Karpas-422 (cell line): Measurements from ENCODE around the gene CABLES2. TPM values are rescaled to one million over a fixed set of nuclear protein-coding genes. Genes with fewer than 3 reads are reported as not detected.
A peak's percentile ranks its signal among the peaks of the same experiment; 100 is the strongest.

Experiments
- DNase-seq: peaks from one replicate; pipeline ENCODE4 v3.0.0-alpha.2; 2015
- H2AFZ ChIP-seq: fragments of 200-600 bp; sonication (generic); 2 replicates; pipeline ENCODE4 v1.6.1; 2014; ENCODE audit warnings: antibody characterized with exemption, low read length, mixed read lengths
- H3K27ac ChIP-seq: fragments of 200-600 bp; sonication (generic); 2 replicates; pipeline ENCODE4 v1.5.1; 2014; ENCODE audit warnings: mild to moderate bottlenecking, low read length, moderate library complexity
- H3K27me3 ChIP-seq: fragments of 200-600 bp; sonication (generic); 2 replicates; pipeline ENCODE4 v1.6.1; 2014; ENCODE audit warnings: low read length, mixed read lengths
- H3K36me3 ChIP-seq: fragments of 200-600 bp; sonication (generic); 2 replicates; pipeline ENCODE4 v1.6.1; 2014; ENCODE audit warnings: low read length, mixed read lengths; ENCODE audit not compliant: insufficient read depth
- H3K4me1 ChIP-seq: fragments of 200-600 bp; sonication (generic); 2 replicates; pipeline ENCODE4 v1.6.1; 2014; ENCODE audit warnings: mild to moderate bottlenecking, low read length, mixed read lengths
- H3K4me2 ChIP-seq: fragments of 200-600 bp; sonication (generic); 2 replicates; pipeline ENCODE4 v1.6.1; 2014; ENCODE audit warnings: low read length, low read depth, mild to moderate bottlenecking; ENCODE audit not compliant: poor library complexity, severe bottlenecking
- H3K4me3 ChIP-seq: fragments of 200-600 bp; sonication (generic); 2 replicates; pipeline ENCODE4 v1.5.1; 2014; ENCODE audit warnings: mild to moderate bottlenecking, antibody characterized with exemption, low read length, mixed read lengths
- H3K79me2 ChIP-seq: fragments of 200-600 bp; sonication (generic); 2 replicates; pipeline ENCODE4 v1.6.1; 2014; ENCODE audit warnings: mild to moderate bottlenecking, low read length, mixed read lengths
- H3K9ac ChIP-seq: fragments of 200-600 bp; sonication (generic); 2 replicates; pipeline ENCODE4 v1.6.0; 2014; ENCODE audit warnings: low read length
- H3K9me2 ChIP-seq: fragments of 200-600 bp; sonication (generic), shearing (Covaris generic); replicated peaks from 2 replicates; pipeline ENCODE4 v1.6.0; 2014; ENCODE audit warnings: mild to moderate bottlenecking, low read length, moderate library complexity; ENCODE audit not compliant: insufficient read depth
- H3K9me3 ChIP-seq: fragments of 300-700, 200-600 bp; sonication (generic); 2 replicates; pipeline ENCODE4 v1.6.1; 2014; ENCODE audit warnings: low read length, mixed read lengths
- H4K20me1 ChIP-seq: fragments of 200-600 bp; sonication (generic); 2 replicates; pipeline ENCODE4 v1.6.1; 2014; ENCODE audit warnings: mild to moderate bottlenecking, antibody characterized with exemption, low read length, low read depth; ENCODE audit not compliant: insufficient read depth
- total RNA-seq: library from RNA; depleted of rRNA; stranded (reverse); fragments of >200 nt; shearing (Covaris generic); gene quantifications from 2 replicates; pipeline ENCODE4 v1.2.3, GENCODE V29; 2014; ENCODE audit warnings: low replicate concordance

The CABLES2 gene
- total RNA-seq, 1 experiment from 2014 or later: 7.6 TPM

GRCh38 chr20:62449951-62450691 lies 43.0 kb upstream of the CABLES2 start:
- Histone ChIP-seq H3K9ac (no peak overlapping the region), H3K4me3 (no peak overlapping the region), H3K9me2 (no peaks in the 10 kb centered on the region)

GRCh38 chr20:62448788-62449187 lies 41.7 kb upstream of the CABLES2 start:
- Histone ChIP-seq H3K9ac (no peak overlapping the region), H3K36me3 (no peaks in the 10 kb centered on the region), H3K9me3 (no peaks in the 10 kb centered on the region), H3K9me2 (no peaks in the 10 kb centered on the region), H3K27ac (no peak overlapping the region), H3K4me1 (no peaks in the 10 kb centered on the region), H3K79me2 (no peaks in the 10 kb centered on the region), H3K4me3 (no peak overlapping the region), H4K20me1 (peaks cover 5% of the 10 kb centered on the region; the same call in 1 of the 2 replicates), H3K4me2 (no peak overlapping the region), H2AFZ (no peak overlapping the region), H3K27me3 (no peaks in the 10 kb centered on the region)
- DNase-seq: no peak

More at GRCh38 chr20:62449951-62450691, 43.0 kb upstream of the CABLES2 start:
- no peak for DNase-seq
- H3K9me3 ChIP-seq: no peaks in the 10 kb centered on the region
- H3K79me2 ChIP-seq: no peaks in the 10 kb centered on the region
- H2AFZ ChIP-seq: no peak overlapping the region
- no peaks in the 10 kb centered on the region for H3K27me3 ChIP-seq
- no peak overlapping the region for H3K4me2 ChIP-seq
- peaks cover 5% of the 10 kb centered on the region; the same call in 1 of the 2 replicates for H4K20me1 ChIP-seq
- H3K27ac ChIP-seq: no peak overlapping the region
- no peaks in the 10 kb centered on the region for H3K4me1 ChIP-seq
- H3K36me3 ChIP-seq: no peaks in the 10 kb centered on the region

GRCh38 chr20:62448038-62448437 lies 41.0 kb upstream of the CABLES2 start:
- no peaks in the 10 kb centered on the region for H3K27me3 ChIP-seq
- H4K20me1 ChIP-seq: peaks cover 5% of the 10 kb centered on the region; the same call in 1 of the 2 replicates
- no peaks in the 10 kb centered on the region for H3K9me2 ChIP-seq
- no peaks in the 10 kb centered on the region for H3K9me3 ChIP-seq
- H3K4me1 ChIP-seq: no peaks in the 10 kb centered on the region
- no peak overlapping the region for H3K9ac ChIP-seq
- no peak overlapping the region for H3K27ac ChIP-seq
- DNase-seq: peak; percentile 53
- no peak overlapping the region for H3K4me3 ChIP-seq
- H2AFZ ChIP-seq: no peak overlapping the region
- H3K4me2 ChIP-seq: no peak overlapping the region
- H3K79me2 ChIP-seq: no peaks in the 10 kb centered on the region
- no peaks in the 10 kb centered on the region for H3K36me3 ChIP-seq

- Histone ChIP-seq H3K4me3 (no peak overlapping the region), H3K36me3 (no peaks in the 10 kb centered on the region), H3K27ac (no peak overlapping the region), H3K4me2 (no peak overlapping the region), H3K79me2 (no peaks in the 10 kb centered on the region), H3K4me1 (no peaks in the 10 kb centered on the region), H2AFZ (no peak overlapping the region), H3K9ac (no peak overlapping the region), H4K20me1 (no peaks in the 10 kb centered on the region), H3K9me3 (no peaks in the 10 kb centered on the region), H3K27me3 (no peaks in the 10 kb centered on the region), H3K9me2 (no peaks in the 10 kb centered on the region)
- no peak for DNase-seq
Observed at GRCh38 chr20:62446888-62447869, 40.1 kb upstream of the CABLES2 start.

GRCh38 chr20:62446481-62446880 lies 39.4 kb upstream of the CABLES2 start:
- Histone ChIP-seq H3K27ac (no peak overlapping the region), H3K4me3 (no peak overlapping the region), H2AFZ (no peak overlapping the region), H3K4me2 (no peak overlapping the region), H3K9me3 (no peaks in the 10 kb centered on the region), H3K9me2 (no peaks in the 10 kb centered on the region), H3K27me3 (no peaks in the 10 kb centered on the region), H3K36me3 (no peaks in the 10 kb centered on the region), H3K79me2 (no peaks in the 10 kb centered on the region), H3K4me1 (no peaks in the 10 kb centered on the region), H4K20me1 (no peaks in the 10 kb centered on the region), H3K9ac (no peak overlapping the region)
- no peak for DNase-seq

- no peak for DNase-seq
- Histone ChIP-seq H3K27me3 (no peaks in the 10 kb centered on the region), H3K36me3 (no peaks in the 10 kb centered on the region), H3K9me2 (no peaks in the 10 kb centered on the region), H3K9ac (no peak overlapping the region), H3K4me3 (no peak overlapping the region), H3K27ac (no peak overlapping the region), H3K4me1 (no peaks in the 10 kb centered on the region), H4K20me1 (no peaks in the 10 kb centered on the region), H2AFZ (no peak overlapping the region), H3K9me3 (no peaks in the 10 kb centered on the region), H3K4me2 (no peak overlapping the region), H3K79me2 (no peaks in the 10 kb centered on the region)
Observed at GRCh38 chr20:62445553-62446340, 38.7 kb upstream of the CABLES2 start.

- H3K9ac ChIP-seq: no peak overlapping the region
- H4K20me1 ChIP-seq: no peaks in the 10 kb centered on the region
- no peak overlapping the region for H3K27ac ChIP-seq
- H3K79me2 ChIP-seq: no peaks in the 10 kb centered on the region
- no peaks in the 10 kb centered on the region for H3K36me3 ChIP-seq
- no peak overlapping the region for H3K4me3 ChIP-seq
- H3K4me1 ChIP-seq: no peaks in the 10 kb centered on the region
- H3K27me3 ChIP-seq: no peaks in the 10 kb centered on the region
- H2AFZ ChIP-seq: no peak overlapping the region
- H3K9me2 ChIP-seq: no peaks in the 10 kb centered on the region
- no peak for DNase-seq
- H3K9me3 ChIP-seq: no peaks in the 10 kb centered on the region
- no peak overlapping the region for H3K4me2 ChIP-seq
Observed at GRCh38 chr20:62444286-62444685, 37.2 kb upstream of the CABLES2 start.
